ENCODE data around the gene SAP30BP.

SAP30BP gene

GRCh38 chr17:75633486-75634375, 33.4 kb upstream of the SAP30BP start (continued):
- TF ChIP-seq, protein P1, sequence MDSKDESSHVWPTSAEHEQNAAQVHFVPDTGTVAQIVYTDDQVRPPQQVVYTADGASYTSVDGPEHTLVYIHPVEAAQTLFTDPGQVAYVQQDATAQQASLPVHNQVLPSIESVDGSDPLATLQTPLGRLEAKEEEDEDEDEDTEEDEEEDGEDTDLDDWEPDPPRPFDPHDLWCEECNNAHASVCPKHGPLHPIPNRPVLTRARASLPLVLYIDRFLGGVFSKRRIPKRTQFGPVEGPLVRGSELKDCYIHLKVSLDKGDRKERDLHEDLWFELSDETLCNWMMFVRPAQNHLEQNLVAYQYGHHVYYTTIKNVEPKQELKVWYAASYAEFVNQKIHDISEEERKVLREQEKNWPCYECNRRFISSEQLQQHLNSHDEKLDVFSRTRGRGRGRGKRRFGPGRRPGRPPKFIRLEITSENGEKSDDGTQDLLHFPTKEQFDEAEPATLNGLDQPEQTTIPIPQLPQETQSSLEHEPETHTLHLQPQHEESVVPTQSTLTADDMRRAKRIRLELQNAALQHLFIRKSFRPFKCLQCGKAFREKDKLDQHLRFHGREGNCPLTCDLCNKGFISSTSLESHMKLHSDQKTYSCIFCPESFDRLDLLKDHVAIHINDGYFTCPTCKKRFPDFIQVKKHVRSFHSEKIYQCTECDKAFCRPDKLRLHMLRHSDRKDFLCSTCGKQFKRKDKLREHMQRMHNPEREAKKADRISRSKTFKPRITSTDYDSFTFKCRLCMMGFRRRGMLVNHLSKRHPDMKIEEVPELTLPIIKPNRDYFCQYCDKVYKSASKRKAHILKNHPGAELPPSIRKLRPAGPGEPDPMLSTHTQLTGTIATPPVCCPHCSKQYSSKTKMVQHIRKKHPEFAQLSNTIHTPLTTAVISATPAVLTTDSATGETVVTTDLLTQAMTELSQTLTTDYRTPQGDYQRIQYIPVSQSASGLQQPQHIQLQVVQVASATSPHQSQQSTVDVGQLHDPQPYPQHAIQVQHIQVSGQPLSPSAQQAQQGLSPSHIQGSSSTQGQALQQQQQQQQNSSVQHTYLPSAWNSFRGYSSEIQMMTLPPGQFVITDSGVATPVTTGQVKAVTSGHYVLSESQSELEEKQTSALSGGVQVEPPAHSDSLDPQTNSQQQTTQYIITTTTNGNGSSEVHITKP (tag by site-specific recombination; IDR thresholded peaks at IDR 0.05), result peak; percentile 39; the same call in 1 of the 2 replicates
- TF ChIP-seq ZXDB (tag by site-specific recombination; IDR thresholded peaks at IDR 0.05) (no peak), ELK4 (IDR thresholded peaks at IDR 0.05; ENCODE audit: borderline replicate concordance, low read depth, low read length) (no peak), BCL6B (tag by site-specific recombination; IDR thresholded peaks at IDR 0.05) (no peak), GFI1B (tag by site-specific recombination; IDR thresholded peaks at IDR 0.05) (no peak), ZSCAN30 (tag by site-specific recombination; IDR thresholded peaks at IDR 0.05) (no peak), EGR2 (tag by site-specific recombination; IDR thresholded peaks at IDR 0.05; ENCODE audit: low read depth) (peak; percentile 48; the same call in 1 of the 2 replicates), ZBTB49 (tag by site-specific recombination; IDR thresholded peaks at IDR 0.05; ENCODE audit: low read depth) (no peak), ZNF391 (tag by site-specific recombination; IDR thresholded peaks at IDR 0.05; ENCODE audit: borderline replicate concordance, low read depth) (peak; percentile 52; the same call in 1 of the 2 replicates), ZNF423 (tag by site-specific recombination; IDR thresholded peaks at IDR 0.05) (peak; percentile 87), ZNF184 (tag by site-specific recombination; IDR thresholded peaks at IDR 0.05) (no peak), ZNF473 (tag by site-specific recombination; IDR thresholded peaks at IDR 0.05) (no peak), ZNF174 (tag by site-specific recombination; IDR thresholded peaks at IDR 0.05) (no peak), BCL11A (tag by site-specific recombination; IDR thresholded peaks at IDR 0.05; ENCODE audit: low read depth) (no peak), ZNF561 (tag by site-specific recombination; IDR thresholded peaks at IDR 0.05; ENCODE audit: borderline replicate concordance) (no peak), ZNF768 (tag by site-specific recombination; IDR thresholded peaks at IDR 0.05) (no peak), ZNF146 (tag by site-specific recombination; IDR thresholded peaks at IDR 0.05) (no peak), GLIS2 (tag by site-specific recombination; IDR thresholded peaks at IDR 0.05) (peak; percentile 61), ZNF48 (tag by site-specific recombination; IDR thresholded peaks at IDR 0.05) (no peak), ZBTB11 (tag by site-specific recombination; conservative IDR thresholded peaks at IDR 0.05; ENCODE audit: low read depth) (no peak), SP3 (tag by site-specific recombination; IDR thresholded peaks at IDR 0.05) (0 out of 2 replicates have a peak, but pooled peaks have one; percentile 17), ZNF629 (tag by site-specific recombination; IDR thresholded peaks at IDR 0.05) (0 out of 2 replicates have a peak, but pooled peaks have one; percentile 22), KLF8 (tag by site-specific recombination; IDR thresholded peaks at IDR 0.05) (0 out of 2 replicates have a peak, but pooled peaks have one; percentile 15), ZNF223 (tag by site-specific recombination; IDR thresholded peaks at IDR 0.05) (no peak), ZBTB1 (tag by site-specific recombination; IDR thresholded peaks at IDR 0.05) (no peak), ZNF26 (tag by site-specific recombination; IDR thresholded peaks at IDR 0.05) (no peak)

Measured in HEK293 (cell line).